Renal cortex interstitium (tissue), 11 donors: Measurements from ENCODE around the gene MYO5A. TPM values are rescaled to one million over a fixed set of nuclear protein-coding genes. Genes with fewer than 3 reads are reported as not detected.
"Not testable (repeated sequence)": the region's sequence is repeated elsewhere in the genome, so short reads cannot be mapped to it uniquely, and the experiment has no call there.

ENCODE experiments used
- DNase-seq, 11 donors: peaks; one replicate each; pipeline ENCODE4 v3.0.0-alpha.2; 2013; ENCODE audit warnings: low read depth in 9 of 11, low spot score in 4 of 11; ENCODE audit errors: extremely low read depth in 1 of 11
- polyA plus RNA-seq, 3 donors: library from polyadenylated mRNA; unstranded; fragments of 120-200 nt; gene quantifications; one replicate each; pipeline ENCODE4 v1.2.1, GENCODE V29; 2013; ENCODE audit not compliant: insufficient read length in 3 of 3

Gene MYO5A
- polyA plus RNA-seq, 3 donors = 7.4 to 9.7 (median 9.6) TPM

- DNase-seq = no peak
Observed at GRCh38 chr15:52440414-52440813, 88.3 kb downstream of the MYO5A start.

GRCh38 chr15:52439470-52439869, 89.2 kb downstream of the MYO5A start:
- no peak for DNase-seq

DNA sequence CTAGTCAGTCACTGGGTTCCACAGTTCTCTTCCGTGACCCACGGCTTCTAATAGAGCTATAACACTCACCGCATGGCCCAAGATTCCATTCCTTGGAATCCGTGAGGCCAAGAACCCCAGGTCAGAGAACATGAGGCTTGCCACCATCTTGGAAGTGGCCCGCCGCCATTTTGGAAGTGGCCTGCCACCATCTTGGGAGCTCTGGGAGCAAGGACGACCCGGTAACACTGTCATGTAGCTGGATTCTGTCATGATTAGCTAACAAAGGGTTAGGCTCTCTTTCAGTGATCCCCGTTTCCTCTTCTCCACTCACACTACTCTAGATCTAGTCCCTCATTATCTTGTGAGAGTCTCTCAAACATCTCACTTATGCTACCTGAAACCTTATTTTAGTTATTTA, 89.6 kb downstream of the MYO5A start:
- DNase-seq = not testable (repeated sequence)

- no peak for DNase-seq
Observed at GRCh38 chr15:52438047-52438446, 90.6 kb downstream of the MYO5A start.

GRCh38 chr15:52437646-52438045, 91.0 kb downstream of the MYO5A start:
- DNase-seq = no peak

DNA sequence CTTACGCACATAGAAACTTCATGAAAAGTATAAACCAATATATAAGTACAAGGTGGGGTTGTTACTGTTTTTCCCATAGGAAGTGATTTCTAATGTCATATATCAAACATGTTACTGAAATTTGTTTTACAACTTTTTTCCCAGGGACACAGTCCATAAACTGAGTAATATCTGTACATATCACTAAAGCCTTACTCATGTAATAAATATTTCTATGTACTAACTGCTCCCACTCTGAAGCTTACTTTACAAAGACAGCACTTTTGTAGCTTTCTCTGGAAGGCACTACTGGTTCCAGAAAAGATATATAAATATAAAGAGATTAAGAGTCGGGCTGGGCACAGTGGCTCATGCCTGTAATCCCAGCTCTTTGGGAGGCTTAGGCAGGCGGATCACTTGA, 91.7 kb downstream of the MYO5A start:
- DNase-seq = no peak

DNA sequence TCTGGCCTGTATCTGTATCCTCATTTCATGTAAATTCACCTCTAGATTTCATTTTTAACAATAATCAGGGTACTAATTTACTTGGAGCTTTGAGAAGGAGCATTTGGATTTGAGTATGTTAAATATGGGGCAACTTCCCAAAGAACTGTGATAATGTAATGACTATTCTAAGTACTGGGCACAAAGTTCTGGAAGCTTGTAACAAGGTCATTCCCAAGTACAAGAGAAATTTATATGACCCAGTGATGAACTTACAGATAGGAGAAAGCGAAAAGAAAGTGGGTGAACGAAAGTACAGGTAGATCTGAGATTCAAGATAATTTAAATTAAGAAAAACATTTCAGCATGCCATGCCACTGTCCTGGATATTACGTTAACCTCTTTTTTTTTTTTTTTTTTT, 93.8 kb downstream of the MYO5A start:
- no peak for DNase-seq

DNA sequence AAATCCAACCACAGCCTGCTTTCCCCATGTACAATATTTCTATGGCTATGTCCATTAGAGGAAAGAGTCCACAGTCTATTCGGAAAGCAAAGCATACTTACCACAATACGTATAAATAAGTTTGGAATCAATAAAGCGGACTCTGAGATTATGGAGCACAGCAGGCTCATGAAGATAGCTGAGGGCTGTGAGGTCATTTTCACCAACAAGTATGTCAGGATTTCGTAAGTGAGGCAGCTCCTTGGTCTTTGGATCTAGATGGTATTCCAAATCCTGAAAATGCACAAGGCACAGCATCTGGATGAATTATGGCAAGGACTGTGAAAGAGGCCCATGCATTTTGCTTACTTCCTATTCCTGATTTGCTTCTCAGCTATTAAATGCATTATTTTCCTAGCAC, 100.4 kb downstream of the MYO5A start:
- DNase-seq = no peak

DNA sequence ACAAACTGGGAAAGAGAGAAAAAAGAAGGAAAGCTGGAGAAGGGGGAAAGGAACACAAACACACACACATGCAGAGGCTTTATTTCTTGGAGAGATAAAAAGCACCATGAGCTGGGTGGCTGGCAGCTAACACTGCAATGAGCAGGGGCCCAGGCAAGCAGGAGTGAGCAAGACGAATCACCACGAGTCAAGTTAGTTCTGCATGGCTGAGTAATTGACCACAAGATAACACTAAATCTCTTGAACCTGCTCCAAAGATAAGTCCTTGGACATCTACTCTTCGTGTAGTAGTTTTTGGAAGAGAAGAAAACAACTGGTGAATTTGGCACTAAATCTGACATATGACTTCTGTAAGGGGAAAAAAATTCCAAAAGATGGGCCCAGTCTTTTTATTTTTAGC, 100.9 kb downstream of the MYO5A start:
- DNase-seq = no peak

- no peak for DNase-seq
Observed at GRCh38 chr15:52424856-52425431, 103.7 kb downstream of the MYO5A start.

GRCh38 chr15:52423852-52424251, 104.8 kb downstream of the MYO5A start:
- no peak for DNase-seq

- DNase-seq = no peak
Observed at GRCh38 chr15:52422001-52422400, 106.7 kb downstream of the MYO5A start.

DNA sequence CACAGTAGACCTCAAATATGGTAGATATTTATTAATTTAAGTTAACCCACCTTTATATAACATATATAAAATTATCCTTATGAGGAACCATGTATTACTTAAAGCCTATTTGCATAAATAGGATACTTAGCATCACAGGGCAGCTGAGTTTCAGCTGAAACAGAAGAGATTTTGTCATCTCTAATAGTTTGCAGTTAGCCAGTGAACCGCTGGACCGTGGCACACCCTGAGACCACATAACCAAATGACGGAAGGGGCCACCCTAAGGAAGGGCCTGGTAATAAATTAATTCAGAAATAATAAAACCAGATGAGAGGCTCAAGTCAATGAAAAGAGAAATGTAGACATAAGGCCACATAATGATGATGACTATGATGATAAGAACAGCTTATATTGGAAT, 107.7 kb downstream of the MYO5A start:
- DNase-seq = no peak

DNA sequence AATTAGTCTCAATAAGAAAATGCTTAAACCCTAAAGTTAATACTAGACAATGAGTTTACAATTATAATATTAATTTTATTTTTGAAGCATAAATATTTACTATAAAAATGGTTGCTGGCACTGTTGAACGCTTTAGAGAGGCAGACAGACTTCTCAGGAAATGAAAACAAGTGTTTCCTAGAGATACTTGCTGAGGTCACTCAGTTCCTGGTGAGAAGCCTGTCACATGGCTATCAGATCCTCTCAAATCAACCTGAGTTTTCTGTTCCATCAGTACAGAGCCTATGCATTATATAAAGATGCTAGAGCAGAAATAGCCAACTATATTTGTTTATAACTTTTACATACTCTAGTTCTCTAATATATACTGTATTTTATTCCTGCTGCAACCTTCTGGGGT, 109.2 kb downstream of the MYO5A start:
- no peak for DNase-seq

GRCh38 chr15:52417957-52418356, 110.7 kb downstream of the MYO5A start:
- no peak for DNase-seq

GRCh38 chr15:52417521-52417920, 111.2 kb downstream of the MYO5A start:
- no peak for DNase-seq

GRCh38 chr15:52416566-52416965, 112.1 kb downstream of the MYO5A start:
- not testable (repeated sequence) for DNase-seq

GRCh38 chr15:52415628-52416027, 113.1 kb downstream of the MYO5A start:
- DNase-seq = no peak

DNA sequence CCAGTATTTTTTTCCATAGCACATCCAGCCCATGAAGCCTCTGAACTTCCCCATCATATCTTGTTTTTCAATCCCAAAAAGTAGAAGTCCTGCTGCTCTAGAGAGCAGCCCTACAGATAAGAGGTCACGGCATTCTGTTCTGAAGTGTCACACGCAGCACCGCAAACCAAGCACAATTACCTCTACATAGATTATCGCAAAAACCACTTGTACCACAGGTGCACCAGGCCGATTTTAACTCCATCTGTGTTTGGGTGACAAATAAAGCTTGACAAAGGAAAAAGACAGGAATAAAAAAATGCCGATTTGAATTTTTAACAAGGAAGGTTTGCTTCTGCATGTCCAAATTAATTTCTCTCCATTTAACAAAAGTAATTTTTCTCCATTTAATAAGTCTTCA, 113.7 kb downstream of the MYO5A start:
- no peak for DNase-seq

DNA sequence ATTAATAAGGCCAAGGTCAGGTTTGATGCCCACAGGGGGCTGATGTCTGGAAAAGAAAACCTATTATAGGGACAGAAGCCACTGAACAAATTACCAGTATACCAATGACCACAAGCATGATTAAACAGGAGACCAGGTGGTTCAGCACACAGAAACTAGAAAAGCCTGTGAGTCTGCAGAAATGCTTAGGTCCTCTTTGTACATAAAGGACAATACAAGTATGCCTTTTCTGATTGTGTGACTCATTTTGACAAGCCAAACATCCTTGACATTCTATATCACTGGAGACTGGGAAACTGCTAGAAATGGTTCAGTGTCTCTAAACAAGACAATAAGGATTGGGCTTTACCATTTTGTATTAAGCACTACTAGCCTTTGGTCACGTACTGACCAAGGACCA, 119.9 kb downstream of the MYO5A start:
- DNase-seq = no peak

DNA sequence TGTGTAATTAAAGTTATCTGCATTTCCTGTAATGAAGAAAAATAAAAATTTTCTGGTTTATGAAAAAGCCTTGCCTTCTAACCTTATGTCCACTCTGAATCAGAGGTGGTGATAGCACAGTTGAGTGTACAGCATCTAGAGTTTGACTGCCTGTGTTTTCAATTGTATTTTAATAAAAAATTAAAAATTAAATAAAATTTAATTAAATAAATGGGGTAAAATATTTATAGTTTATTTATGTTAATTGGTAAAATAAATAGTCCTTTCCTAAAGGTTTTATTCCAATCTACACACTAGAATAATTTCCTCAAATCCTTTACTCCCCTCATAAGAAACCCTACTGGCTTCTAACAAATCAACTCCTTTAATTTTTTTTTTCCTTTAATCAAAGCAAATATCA, 121.3 kb downstream of the MYO5A start:
- no peak for DNase-seq

DNA sequence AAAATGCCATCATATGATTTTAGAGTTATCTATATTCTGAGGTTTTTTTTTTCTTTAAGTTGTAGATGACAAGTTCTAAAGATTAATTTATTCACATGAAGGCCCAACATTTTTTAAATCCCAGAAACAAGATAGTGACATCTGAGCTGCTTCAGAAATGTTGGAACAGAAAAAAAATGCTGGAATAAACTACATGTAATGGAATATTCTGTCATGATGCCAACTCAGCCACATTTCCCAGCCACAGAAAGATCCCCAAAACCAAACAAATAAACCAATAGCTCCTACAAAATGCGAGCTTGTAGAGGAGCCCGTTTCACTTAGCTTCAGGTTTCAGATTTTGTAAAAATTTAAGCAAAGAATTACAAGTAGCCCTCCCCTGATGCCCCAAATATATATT, 122.1 kb downstream of the MYO5A start:
- DNase-seq = no peak
